RCC 7860 (cell line): ENCODE results near the gene GABRB1.

Experiments used
- DNase-seq: peaks from one replicate; pipeline ENCODE4 v3.0.0-alpha.2; 2015; ENCODE audit warnings: low spot score
- FAIRE-seq: peaks from 2 replicates; lab custom pipeline; 2012; peaks lifted over from hg19 to GRCh38; lab: Jason Lieb, UNC

The GABRB1 gene

GRCh38 chr4:47045261-47045660, 13.9 kb downstream of the GABRB1 start:
- DNase-seq (no peak), FAIRE-seq (no peak)

- no peak for DNase-seq
Observed at GRCh38 chr4:47049347-47049746, 18.0 kb downstream of the GABRB1 start.

GRCh38 chr4:47050761-47051725, 19.7 kb downstream of the GABRB1 start:
- DNase-seq = no peak
- FAIRE-seq = no peak

More at GRCh38 chr4:47049347-47049746, 18.0 kb downstream of the GABRB1 start:
- no peak for FAIRE-seq

- no peak for FAIRE-seq
- no peak for DNase-seq
Observed at GRCh38 chr4:47053485-47053884, 22.1 kb downstream of the GABRB1 start.

DNA sequence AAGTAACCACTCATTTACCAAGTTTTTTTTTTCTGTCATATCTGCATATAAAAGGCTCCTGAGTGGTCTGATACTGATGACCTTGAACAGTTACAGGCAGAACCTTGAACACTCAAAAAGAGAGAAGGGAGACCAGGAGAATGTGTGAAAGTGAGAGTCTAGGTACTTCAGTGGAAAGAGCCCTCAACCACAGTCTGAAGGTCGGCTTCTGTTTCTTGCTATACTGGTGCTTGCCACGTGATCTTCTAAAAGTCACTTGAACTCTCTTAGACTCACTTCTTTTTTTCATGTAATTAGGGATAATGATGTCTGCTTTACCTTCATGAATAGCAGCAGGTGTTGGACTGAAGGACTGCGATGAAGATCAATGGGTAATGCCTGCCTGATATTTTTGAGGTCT, 22.8 kb downstream of the GABRB1 start:
- no peak for DNase-seq
- FAIRE-seq = no peak

DNA sequence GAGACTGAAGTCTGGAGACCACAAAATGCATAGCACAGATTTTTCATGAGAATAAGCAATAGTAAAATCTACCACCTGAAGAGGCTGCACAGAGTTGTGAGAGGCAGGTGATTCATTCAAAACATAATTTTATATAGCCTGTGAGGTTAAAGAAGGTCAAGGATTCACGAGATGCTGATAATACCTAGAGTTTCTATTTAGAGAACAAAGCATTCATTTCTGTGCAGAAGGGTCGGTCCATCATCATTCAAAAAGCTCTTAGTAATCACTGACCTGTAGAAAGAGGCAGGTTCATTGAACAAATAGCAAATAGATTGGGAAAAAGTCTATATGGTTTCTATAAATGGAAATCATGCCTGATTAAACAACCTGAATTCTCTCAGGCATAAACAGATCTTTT, 26.6 kb downstream of the GABRB1 start:
- DNase-seq (no peak), FAIRE-seq (no peak)

DNA sequence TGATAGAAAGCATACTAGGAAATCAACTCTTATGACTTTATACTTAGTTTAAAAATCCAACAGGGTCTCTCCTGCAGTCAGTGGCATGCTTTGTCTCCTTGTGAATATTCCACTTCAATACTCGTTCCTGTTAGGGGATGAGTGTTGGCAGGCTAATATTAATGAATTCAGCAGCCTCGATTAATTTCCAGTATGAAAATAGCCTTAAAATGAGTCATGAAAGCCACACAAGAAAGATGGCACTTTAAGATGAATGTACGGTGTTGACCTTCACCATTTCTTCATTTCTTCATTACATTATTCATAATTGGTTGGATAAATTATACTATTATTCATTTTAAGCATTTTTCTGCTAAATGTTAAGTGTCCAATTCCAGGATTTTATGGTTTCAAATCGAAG, 29.2 kb downstream of the GABRB1 start:
- FAIRE-seq (no peak), DNase-seq (no peak)

- DNase-seq (no peak), FAIRE-seq (no peak)
Observed at GRCh38 chr4:47061435-47061834, 30.1 kb downstream of the GABRB1 start.

DNA sequence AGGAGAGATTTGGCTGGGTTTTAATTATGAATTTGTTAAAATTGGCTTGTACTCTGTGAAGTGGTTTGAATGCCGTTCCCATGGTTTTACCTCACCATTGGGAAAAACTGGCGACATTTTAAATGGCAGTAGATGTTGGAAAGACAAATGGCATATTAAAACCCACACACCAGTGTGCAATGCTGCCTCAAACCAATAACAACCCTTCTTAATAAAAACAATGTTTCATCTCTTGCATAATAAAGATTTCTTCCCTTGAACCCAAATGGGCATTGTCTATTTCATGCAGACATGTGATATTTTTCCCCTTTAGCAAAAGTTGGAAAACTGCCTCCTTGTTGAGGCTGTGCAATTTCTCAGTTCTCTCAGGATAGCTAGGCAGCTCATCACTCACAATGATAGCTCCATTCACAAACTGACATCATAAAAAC, 33.7 kb downstream of the GABRB1 start:
- DNase-seq (no peak), FAIRE-seq (no peak)

- no peak for FAIRE-seq
- no peak for DNase-seq
Observed at GRCh38 chr4:47068986-47069385, 37.6 kb downstream of the GABRB1 start.

GRCh38 chr4:47071901-47072341, 40.6 kb downstream of the GABRB1 start:
- FAIRE-seq (no peak), DNase-seq (peak; percentile 38)

DNA sequence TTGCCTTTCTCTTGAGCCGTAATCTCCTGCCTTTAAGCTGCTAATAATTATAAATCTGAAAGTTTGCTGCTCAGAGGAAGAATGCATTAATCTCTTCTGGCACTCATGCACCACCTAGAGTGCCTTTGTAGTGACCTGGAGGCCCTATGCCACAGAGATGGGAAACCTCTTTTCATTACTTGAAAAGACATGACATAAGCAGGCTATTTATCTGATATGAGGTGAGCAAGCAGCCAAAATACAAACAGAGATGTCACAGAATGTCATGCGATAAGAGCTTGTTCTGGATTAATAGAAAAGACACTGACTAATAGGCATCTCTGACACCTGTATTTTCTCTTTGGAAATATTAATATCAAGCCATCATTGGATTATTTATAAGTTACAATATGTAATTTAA, 42.3 kb downstream of the GABRB1 start:
- FAIRE-seq (no peak), DNase-seq (no peak)

GRCh38 chr4:47074816-47075215, 43.4 kb downstream of the GABRB1 start:
- FAIRE-seq (no peak), DNase-seq (no peak)

GRCh38 chr4:47075262-47075661, 43.9 kb downstream of the GABRB1 start:
- DNase-seq (peak; percentile 33), FAIRE-seq (no peak)

DNA sequence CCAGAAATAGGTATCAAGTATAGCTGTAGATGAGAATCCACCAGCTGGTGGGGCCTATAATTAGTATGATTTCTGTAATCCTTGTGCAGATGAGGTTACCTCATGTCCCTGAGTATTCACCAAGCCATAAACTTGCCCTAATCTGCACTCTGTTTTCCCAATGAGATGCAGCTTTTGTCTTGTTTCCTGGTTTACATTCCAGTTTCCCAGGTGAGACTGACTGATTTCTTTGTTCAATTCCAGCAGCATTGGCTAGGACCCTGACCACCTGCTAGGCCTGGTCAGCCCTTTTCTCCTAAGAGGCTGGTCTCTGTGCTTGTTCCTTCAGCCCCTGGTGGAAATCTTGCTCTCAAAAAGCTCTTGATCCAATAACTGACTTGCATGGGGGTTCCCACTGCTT, 44.6 kb downstream of the GABRB1 start:
- DNase-seq (no peak), FAIRE-seq (no peak)

DNA sequence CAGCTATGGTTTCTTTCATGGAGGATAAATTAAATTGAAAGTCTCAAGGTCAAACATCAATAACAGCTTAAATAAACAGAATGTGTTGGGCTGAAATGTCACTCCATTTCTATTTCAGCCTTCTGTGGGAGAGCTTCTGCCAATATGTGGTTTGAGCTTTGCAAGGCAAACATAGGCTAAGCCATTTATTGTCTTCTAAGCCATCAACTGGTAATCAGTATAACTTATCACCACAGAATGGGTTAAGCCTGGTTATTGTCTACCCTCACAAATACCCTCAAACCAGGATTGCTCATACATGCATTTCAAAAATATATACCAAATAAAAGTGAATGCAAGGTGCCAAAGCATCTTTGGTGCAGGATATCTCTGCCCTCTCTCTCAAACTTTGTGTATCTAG, 52.7 kb downstream of the GABRB1 start:
- FAIRE-seq (no peak), DNase-seq (no peak)

DNA sequence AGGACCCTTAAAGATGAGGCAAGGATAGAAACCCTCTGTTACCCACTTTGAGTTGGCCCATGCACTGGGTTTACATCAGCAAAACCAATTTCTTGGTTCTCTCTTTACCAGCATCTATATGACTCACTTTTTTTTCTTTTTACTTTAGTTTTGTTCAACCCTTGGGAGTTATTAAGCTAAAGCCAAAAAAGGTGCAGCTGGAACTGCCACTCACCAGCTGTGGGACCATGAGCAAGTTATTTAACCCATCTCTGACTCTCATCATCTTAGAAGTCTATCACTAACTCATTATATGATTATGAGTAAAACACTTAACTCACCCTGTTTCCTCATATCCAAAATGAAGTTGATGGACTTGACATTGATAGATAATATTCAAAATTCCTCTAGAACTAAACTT, 53.4 kb downstream of the GABRB1 start:
- DNase-seq = no peak
- no peak for FAIRE-seq

DNA sequence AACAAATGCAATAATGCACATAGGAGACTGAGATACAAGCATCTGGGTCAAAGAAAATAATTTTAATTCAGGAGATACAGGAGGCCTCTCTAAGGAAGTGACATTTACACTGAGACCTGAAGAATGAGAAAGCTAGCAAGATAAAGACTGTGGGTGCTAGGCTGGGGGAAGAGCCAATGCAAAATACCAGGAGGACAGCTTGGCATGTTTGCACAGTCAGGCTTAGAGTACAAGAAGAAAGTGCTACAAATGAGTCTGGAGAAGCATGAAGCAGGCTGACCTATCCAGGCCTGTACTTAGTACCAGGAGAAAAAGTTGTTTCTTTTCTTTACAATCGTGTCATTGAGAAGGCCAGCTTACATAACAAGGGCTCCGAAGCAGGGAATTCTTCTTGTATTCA, 56.9 kb downstream of the GABRB1 start:
- DNase-seq (no peak), FAIRE-seq (no peak)

DNA sequence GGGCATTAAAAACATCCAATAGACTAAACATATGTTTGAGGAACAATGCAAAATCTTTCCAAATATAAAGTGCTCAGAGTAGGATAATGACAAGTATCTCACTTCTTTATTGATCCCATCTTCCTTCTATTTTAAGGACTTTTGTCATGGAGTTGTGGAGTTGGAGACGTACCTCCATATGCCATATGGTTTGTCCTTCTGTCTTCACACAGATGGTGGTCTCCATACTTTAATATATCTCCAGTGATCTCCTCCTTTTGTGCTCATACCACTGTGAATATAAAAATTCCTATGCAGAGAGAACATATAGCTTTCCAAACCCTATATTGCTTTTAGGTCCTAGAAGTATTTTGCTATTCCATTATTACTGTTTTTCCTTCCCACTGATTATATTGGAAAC, 64.5 kb downstream of the GABRB1 start:
- DNase-seq (no peak), FAIRE-seq (no peak)

DNA sequence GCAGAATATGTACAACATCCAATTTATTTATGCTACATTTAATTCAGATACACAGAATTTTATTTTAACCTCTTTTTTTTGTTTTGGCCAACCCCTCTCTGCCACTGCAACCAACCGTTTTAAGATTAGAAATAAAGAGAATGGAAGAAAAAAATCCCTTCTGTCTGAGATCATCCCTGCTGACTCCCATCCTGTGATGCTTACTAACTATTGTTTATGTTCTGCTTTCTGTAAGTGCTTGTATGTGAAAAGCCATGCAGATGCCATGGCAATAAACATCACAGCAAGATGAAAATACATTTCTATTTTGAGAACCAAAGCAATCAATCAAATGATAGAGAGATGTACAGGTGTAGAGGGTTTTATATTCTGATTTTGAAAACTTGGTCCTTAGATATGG, 70.1 kb downstream of the GABRB1 start:
- FAIRE-seq = no peak

DNA sequence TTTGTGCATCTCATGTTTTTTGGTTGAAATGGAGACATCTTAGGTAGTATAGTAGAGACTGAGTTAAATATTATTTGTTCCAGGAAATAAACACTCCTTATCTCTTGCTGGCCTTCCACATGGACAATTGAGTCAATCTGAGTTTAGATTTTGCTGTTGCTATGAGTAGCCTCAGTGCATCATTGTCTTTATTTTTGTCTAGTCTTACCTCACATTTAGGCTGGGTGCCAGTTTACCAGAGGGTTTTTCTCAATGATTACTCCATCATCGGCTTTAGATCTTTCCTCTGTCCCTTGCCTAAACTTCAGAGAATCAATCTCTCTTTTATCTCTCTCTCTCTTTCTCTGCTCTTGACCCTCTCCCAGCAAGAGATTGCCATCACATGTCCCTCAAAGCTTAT, 73.6 kb downstream of the GABRB1 start:
- DNase-seq (no peak), FAIRE-seq (no peak)

More for the DNA sequence above, 70.1 kb downstream of the GABRB1 start:
- DNase-seq = no peak

DNA sequence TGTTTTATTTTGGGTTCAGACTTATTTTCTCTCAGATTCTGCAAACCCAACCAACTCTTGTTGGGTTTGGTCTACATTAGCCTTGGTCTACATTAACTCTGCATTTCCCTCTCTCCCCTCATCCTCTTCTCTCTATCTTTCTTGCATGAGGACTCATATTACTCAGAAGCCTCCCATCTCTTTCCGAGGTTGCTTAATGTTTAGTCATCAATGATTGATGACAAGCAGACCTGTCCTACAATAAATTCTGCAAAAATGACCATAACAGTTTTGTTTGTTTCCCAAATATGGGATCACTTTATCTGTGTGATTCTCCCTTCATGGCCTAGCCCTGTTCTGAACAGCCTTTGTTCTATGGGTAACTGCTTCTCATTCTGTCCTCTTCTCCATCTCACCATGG, 75.2 kb downstream of the GABRB1 start:
- FAIRE-seq = no peak
- DNase-seq = no peak

- FAIRE-seq = no peak
- DNase-seq = no peak
Observed at GRCh38 chr4:47109379-47109778, 78.0 kb downstream of the GABRB1 start.
